ENCODE results near the gene GPR61.
A peak's percentile ranks its signal among the peaks of the same experiment; 100 is the strongest.

- TF ChIP-seq CTCF (IDR thresholded peaks at IDR 0.05) (peak; percentile 92 to 98 (median 95)), EP300 (IDR thresholded peaks at IDR 0.05) (peak; percentile 29 to 85), POLR2A (IDR thresholded peaks at IDR 0.05) (peak in 1 of 2 donors; percentile 27)
These were observed 45.7 kb upstream of the GPR61 start, which contains the start of gene CYB561D1 for GRCh38 chr1:109493805-109494539.

Data from tibial nerve (tissue), 4 donors.